Measurements from ENCODE around the gene RELB. TPM values are rescaled to one million over a fixed set of nuclear protein-coding genes. Genes with fewer than 3 reads are reported as not detected.

The RELB gene
- total RNA-seq, 1 experiment from 2014 or later: 11.9 TPM

DNA sequence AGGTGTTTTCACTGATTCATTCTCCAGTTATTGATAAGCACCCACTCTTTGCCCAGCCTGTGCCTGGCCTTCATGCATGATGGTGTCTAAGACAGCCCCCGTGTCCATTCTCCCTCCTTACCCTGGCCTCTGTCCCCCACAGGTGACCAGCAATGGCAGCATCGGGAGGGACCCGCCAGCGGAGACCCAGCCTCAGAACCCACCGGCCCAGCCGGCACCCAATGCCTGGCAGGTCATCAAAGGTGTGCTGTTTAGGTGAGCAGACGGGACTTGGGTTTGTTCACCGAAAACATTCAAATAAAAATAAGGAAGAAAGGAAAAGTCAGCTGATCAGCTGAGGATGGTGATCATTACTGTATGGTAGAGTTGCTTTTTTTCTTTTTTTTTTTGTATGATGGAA lies 39.4 kb upstream of the RELB start:
- Histone ChIP-seq H3K4me1 (ENCODE audit: insufficient read depth, low read length, poor library complexity, severe bottlenecking) (no peaks in the 10 kb centered on the region), H3K27me3 (replicated peaks; ENCODE audit: insufficient read depth, low read depth, low read length, poor library complexity) (no peaks in the 10 kb centered on the region), H3K9me3 (ENCODE audit: low read depth, low read length, poor library complexity, severe bottlenecking) (no peaks in the 10 kb centered on the region), H3K36me3 (ENCODE audit: insufficient read depth, low read length, poor library complexity, severe bottlenecking) (peaks cover 6% of the 10 kb centered on the region), H3K27ac (ENCODE audit: low read depth, low read length, poor library complexity, severe bottlenecking) (no peak overlapping the region), H3K4me3 (ENCODE audit: low read depth, low read length, poor library complexity, severe bottlenecking) (no peak overlapping the region)
- no peak for DNase-seq (ENCODE audit: low spot score)
- intact Hi-C loops (cut with micrococcal nuclease; ENCODE audit: unreplicated experiment): no loop called here
- BruUV-seq (replicated peaks): no TSS peak
- no peak for TF ChIP-seq EZH2 (IDR thresholded peaks at IDR 0.05; ENCODE audit: borderline replicate concordance, low read depth, low read length, poor library complexity, severe bottlenecking)
- TF ChIP-seq, protein P1, sequence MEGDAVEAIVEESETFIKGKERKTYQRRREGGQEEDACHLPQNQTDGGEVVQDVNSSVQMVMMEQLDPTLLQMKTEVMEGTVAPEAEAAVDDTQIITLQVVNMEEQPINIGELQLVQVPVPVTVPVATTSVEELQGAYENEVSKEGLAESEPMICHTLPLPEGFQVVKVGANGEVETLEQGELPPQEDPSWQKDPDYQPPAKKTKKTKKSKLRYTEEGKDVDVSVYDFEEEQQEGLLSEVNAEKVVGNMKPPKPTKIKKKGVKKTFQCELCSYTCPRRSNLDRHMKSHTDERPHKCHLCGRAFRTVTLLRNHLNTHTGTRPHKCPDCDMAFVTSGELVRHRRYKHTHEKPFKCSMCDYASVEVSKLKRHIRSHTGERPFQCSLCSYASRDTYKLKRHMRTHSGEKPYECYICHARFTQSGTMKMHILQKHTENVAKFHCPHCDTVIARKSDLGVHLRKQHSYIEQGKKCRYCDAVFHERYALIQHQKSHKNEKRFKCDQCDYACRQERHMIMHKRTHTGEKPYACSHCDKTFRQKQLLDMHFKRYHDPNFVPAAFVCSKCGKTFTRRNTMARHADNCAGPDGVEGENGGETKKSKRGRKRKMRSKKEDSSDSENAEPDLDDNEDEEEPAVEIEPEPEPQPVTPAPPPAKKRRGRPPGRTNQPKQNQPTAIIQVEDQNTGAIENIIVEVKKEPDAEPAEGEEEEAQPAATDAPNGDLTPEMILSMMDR (conservative IDR thresholded peaks at IDR 0.05; ENCODE audit: low read depth, low read length): no peak
- CTCF ChIA-PET: no interaction called here
- POLR2A ChIA-PET (ENCODE audit: low non-redundant PET): no interaction called here

DNA sequence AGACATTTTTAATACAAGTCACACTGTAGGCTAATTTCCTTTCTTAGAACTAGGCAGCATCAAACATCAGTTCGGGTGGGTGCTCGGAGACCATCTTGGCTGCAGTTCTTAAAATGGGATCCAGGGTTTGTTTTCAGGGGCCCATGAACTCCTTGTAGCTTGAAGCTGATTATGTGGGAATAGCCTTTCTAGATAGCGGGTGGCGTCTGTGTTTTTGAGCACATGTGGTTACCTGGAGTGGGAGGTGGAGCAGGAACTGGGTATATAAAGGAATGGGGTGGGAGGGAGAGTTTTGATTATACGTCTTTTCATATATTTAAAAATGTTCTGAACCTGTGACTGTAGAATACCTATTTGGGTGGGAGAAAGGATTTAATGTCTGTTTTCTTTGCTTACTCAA lies 33.1 kb upstream of the RELB start:
- no TSS peak for BruUV-seq (replicated peaks)
- no peak overlapping the region for H3K4me3 ChIP-seq (ENCODE audit: low read depth, low read length, poor library complexity, severe bottlenecking)
- H3K36me3 ChIP-seq (ENCODE audit: insufficient read depth, low read length, poor library complexity, severe bottlenecking): peaks cover 13% of the 10 kb centered on the region
- no peaks in the 10 kb centered on the region for H3K27me3 ChIP-seq (replicated peaks; ENCODE audit: insufficient read depth, low read depth, low read length, poor library complexity)
- no peak for TF ChIP-seq EZH2 (IDR thresholded peaks at IDR 0.05; ENCODE audit: borderline replicate concordance, low read depth, low read length, poor library complexity, severe bottlenecking)
- TF ChIP-seq, protein P1 (conservative IDR thresholded peaks at IDR 0.05; ENCODE audit: low read depth, low read length): no peak
- ChIA-PET POLR2A (ENCODE audit: low non-redundant PET) (no interaction called here), CTCF (no interaction called here)
- DNase-seq (ENCODE audit: low spot score): no peak
- intact Hi-C loops (cut with micrococcal nuclease; ENCODE audit: unreplicated experiment): no loop called here
- H3K4me1 ChIP-seq (ENCODE audit: insufficient read depth, low read length, poor library complexity, severe bottlenecking): no peaks in the 10 kb centered on the region
- no peaks in the 10 kb centered on the region for H3K9me3 ChIP-seq (ENCODE audit: low read depth, low read length, poor library complexity, severe bottlenecking)
- H3K27ac ChIP-seq (ENCODE audit: low read depth, low read length, poor library complexity, severe bottlenecking): no peak overlapping the region

DNA sequence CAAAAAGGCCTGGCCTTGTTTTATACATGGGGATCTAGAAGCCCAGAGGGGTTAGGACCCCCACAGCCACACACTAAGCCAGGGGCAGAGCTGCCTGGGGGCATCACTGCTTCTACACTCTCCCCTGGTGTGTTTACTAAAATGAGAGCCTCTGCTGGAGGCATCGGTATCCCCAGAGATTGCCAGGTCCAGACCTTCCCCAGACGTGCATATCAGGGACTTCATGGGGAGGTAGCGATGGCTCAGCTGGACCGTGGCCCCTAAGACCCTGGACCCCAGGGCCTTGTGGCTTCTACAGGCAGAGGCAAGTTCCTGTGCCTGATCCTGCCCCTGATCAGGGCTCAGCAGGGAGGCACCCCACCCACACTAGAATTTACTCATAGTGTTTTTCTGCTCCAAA lies 32.6 kb upstream of the RELB start:
- POLR2A ChIA-PET (ENCODE audit: low non-redundant PET): no interaction called here
- no peak for DNase-seq (ENCODE audit: low spot score)
- Histone ChIP-seq H3K27ac (ENCODE audit: low read depth, low read length, poor library complexity, severe bottlenecking) (no peak overlapping the region), H3K4me3 (ENCODE audit: low read depth, low read length, poor library complexity, severe bottlenecking) (no peak overlapping the region), H3K4me1 (ENCODE audit: insufficient read depth, low read length, poor library complexity, severe bottlenecking) (no peaks in the 10 kb centered on the region), H3K27me3 (replicated peaks; ENCODE audit: insufficient read depth, low read depth, low read length, poor library complexity) (no peaks in the 10 kb centered on the region), H3K9me3 (ENCODE audit: low read depth, low read length, poor library complexity, severe bottlenecking) (no peaks in the 10 kb centered on the region), H3K36me3 (ENCODE audit: insufficient read depth, low read length, poor library complexity, severe bottlenecking) (peaks cover 18% of the 10 kb centered on the region)
- CTCF ChIA-PET: no interaction called here
- TF ChIP-seq EZH2 (IDR thresholded peaks at IDR 0.05; ENCODE audit: borderline replicate concordance, low read depth, low read length, poor library complexity, severe bottlenecking): no peak
- TF ChIP-seq, protein P1 (conservative IDR thresholded peaks at IDR 0.05; ENCODE audit: low read depth, low read length): no peak
- no TSS peak for BruUV-seq (replicated peaks)
- intact Hi-C loops (cut with micrococcal nuclease; ENCODE audit: unreplicated experiment): no loop called here

All from A673 (cell line).